ENCODE measurements around the gene TAS2R60.

The TAS2R60 gene

GRCh38 chr7:143444063-143444782 is 970 bp downstream of the TAS2R60 start:
- no peak for DNase-seq (ENCODE audit: low read depth)

DNA sequence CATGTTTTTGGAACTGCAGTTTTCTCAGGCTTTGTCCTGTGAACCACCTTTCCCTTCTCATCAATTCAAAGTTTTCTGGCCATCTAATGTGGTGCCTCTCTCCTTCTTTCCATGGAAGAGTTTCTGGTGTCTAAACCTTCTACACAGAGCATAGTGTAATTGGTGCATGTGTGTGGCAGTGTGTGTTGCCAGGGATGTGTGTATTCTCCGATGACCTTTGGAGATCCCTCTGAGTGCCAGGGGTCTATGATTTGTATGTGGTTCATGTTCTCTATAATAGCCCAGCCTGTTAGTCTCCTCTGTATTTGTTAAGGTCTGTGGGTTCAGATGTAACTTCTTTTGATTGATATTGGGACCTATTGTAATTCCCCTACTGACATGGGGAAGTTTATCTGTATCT is 1.5 kb downstream of the TAS2R60 start:
- DNase-seq (ENCODE audit: low read depth), result no peak

DNA sequence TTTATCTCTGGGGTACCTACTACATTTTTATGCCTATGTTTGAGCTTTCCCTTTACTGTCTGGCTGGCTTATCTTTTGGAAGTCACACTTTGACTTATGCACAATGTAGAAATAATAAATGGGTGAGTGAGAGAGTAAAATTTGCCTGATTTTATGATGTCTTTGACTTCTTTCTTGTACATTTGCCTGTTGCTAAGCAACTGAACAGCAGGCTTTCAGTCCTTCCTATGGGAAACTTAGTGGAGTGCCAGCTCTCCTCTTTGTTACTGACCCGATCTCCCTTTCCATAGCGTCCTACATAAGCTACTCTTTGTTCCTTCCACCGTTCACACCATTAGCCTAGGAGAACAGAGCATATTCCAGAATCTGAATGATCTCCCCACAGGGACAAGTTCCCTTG is 4.2 kb downstream of the TAS2R60 start:
- no peak for DNase-seq (ENCODE audit: low read depth)

DNA sequence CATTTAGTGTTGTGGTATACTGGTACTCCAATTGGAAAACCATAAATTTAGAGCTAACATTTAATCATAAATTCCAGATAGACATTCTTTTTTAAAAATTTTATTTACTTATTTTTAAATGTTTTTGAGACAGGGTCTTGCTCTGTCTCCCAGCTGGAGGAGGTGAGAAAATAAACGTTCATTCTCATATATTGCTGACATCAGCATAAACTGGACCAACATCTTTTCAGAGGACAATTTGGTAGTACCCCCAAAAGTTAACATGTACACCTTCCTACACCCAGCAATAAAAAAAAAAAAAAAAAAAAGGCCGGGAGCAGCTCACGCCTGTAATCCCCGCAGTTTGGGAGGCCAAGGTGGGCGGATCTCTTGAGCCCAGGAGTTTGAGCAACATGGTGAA is 5.2 kb downstream of the TAS2R60 start:
- no peak for DNase-seq (ENCODE audit: low read depth)

DNA sequence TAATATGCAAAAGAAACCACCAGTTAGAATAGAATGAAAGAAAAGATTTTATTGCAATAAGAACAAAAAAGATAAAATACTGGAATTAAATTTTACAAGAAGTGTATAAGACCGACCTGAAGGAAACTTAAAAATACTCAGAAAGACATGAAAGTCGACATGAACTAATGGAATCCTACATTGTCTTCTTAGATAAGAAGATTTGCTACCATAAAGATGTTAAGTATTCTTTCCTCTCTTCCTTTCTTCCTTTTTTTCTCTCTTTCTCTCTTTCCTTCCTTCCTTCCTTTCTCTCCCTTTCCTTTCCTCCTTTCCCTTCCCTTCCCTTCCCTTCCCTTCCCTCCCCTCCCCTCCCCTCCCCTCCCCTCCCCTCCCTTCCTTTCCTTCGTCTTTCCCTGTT is 6.5 kb downstream of the TAS2R60 start:
- DNase-seq (ENCODE audit: low read depth), result no peak

DNA sequence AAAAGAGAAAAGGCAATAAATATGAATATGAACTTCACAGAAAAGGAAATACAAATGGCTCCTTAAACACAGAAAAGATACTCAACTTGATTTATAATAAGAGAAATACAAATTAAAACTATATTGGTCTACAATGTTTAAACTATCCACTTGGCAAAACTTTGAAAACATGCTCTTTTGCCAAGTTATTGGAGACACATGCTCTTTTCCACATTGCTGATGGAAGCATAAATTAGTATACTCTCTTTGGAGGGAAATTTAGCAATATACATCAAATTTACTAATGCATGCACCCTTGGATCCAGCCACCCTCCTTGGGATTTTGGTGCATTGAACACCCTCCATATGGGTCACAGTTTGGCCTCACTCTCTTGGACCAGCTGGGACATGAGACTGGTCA is 7.9 kb downstream of the TAS2R60 start:
- no peak for DNase-seq (ENCODE audit: low read depth)

- no peak for DNase-seq (ENCODE audit: low read depth)
Observed at GRCh38 chr7:143451746-143452145, 8.5 kb downstream of the TAS2R60 start.

DNA sequence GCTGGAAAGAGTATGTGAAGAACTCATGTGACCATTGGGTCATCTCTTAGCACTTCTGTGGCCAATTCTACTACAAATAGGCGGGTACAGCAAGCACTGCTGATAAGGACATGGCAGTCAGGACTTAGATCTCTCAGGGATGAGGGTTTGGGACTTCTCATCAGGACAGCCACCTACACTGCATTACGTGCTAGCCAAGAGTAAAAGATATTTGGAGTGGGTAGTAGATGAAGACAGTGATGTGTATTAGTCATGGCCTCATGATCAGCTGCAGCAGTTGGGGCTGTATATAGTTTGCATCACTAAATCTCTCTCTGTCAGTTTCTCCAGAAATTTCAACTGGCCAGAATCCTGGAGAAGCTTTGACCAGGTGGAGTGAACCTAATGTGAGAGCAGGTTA is 9.2 kb downstream of the TAS2R60 start:
- DNase-seq (ENCODE audit: low read depth), result peak; percentile 11

DNA sequence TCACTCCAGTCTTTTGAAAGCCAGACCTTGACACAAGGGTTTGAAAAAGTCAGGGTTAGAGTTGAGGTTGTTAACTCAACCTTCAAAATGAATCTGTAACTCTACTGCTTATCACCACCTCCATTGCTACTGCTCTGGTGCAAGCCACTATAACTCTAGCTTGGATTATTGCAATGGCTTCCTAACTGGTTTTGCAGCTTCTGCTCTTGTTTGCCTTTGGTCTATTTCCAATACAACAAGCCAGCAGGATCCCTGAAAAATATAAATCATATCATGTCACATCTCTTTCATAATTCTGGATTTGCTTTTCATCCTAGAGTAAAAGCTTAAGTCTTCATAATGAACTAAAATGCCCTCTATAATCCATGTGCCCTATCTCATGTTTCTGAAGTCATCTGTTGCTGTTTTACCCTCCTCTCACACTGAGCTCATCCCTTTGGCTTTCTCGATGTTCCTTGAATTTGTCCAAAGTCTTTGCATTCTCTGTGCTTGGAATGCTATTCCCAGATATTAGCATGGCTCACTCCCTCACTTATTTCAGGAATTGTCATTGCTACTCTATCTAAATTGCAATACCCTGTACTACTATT is 10.9 kb downstream of the TAS2R60 start:
- DNase-seq (ENCODE audit: low read depth), result peak; percentile 81

- no peak for DNase-seq (ENCODE audit: low read depth)
Observed at GRCh38 chr7:143455491-143455890, 12.2 kb downstream of the TAS2R60 start.

GRCh38 chr7:143455942-143456341 is 12.7 kb downstream of the TAS2R60 start:
- DNase-seq (ENCODE audit: low read depth), result no peak

GRCh38 chr7:143456992-143457793 is 13.9 kb downstream of the TAS2R60 start:
- peak; percentile 80 for DNase-seq (ENCODE audit: low read depth)

- peak; percentile 89 for DNase-seq (ENCODE audit: low read depth)
Observed at GRCh38 chr7:143458263-143458662, 15.0 kb downstream of the TAS2R60 start.

- DNase-seq (ENCODE audit: low read depth), result no peak
Observed at GRCh38 chr7:143458681-143459080, 15.4 kb downstream of the TAS2R60 start.

GRCh38 chr7:143459359-143459758 is 16.1 kb downstream of the TAS2R60 start:
- no peak for DNase-seq (ENCODE audit: low read depth)

- peak; percentile 20 for DNase-seq (ENCODE audit: low read depth)
Observed at GRCh38 chr7:143460271-143460979, 17.2 kb downstream of the TAS2R60 start.

- no peak for DNase-seq (ENCODE audit: low read depth)
Observed at GRCh38 chr7:143462045-143462444, 18.8 kb downstream of the TAS2R60 start.

DNA sequence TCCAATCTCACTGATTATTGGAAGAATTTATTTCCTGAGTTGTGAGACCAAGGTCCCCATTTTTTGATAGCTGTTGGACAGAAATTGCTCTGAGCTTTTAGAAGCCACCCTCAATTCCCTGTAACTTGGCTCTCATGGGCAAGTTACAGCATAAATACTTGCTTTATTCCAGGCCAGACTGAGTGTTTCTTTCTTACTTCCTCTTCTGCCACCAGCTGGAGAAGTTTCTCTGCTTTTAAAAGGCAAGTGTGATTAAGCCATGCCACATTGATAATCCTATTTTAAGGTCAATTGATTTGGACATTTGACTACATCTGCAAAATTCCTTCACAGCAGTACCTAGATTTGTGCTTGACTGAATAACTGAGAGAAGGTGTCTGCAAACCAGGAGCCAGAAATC is 20.3 kb downstream of the TAS2R60 start:
- no peak for DNase-seq (ENCODE audit: low read depth)

GRCh38 chr7:143463957-143464356 is 20.7 kb downstream of the TAS2R60 start:
- DNase-seq (ENCODE audit: low read depth), result no peak

- DNase-seq (ENCODE audit: low read depth), result no peak
Observed at GRCh38 chr7:143467724-143468123, 24.5 kb downstream of the TAS2R60 start.

DNA sequence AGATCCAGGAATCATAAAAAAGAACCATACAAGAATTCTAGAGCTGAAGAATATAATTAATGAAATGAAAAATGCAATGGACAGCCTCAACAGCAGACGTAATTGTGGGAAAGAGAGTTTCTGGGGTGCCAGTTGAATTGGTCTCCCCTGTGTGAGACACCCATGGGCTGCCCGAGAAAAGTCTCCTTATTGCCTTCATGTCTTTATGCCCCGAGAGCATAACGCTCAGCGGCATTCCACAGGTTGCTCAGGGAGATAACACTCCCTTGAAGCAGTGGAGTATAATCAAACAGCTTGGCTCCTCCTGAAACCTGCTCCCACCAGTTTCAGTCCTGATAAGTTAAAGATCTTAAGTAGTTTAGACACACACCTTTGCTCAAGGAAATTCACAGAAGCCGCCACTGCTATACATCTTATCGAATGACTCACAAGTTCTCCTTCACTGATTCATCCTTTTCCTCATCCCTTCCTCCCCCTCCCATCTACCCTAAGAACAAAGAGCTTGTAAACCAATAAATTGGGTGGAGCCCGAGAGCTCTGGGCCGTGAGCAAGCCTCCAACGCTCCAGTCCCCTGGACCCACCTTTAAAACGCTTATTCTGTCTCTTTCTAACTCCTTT is 28.9 kb downstream of the TAS2R60 start:
- DNase-seq (ENCODE audit: low read depth), result peak; percentile 16

GRCh38 chr7:143477501-143478150 is 34.4 kb downstream of the TAS2R60 start, which contains the start of gene TAS2R41:
TSS of gene TAS2R41 (plus strand) at chr7:143477873. CDS start at chr7:143477873, 0 bp downstream.
- no peak for DNase-seq (ENCODE audit: low read depth)
